ENCODE data around the gene INTS1.

INTS1 gene

DNA sequence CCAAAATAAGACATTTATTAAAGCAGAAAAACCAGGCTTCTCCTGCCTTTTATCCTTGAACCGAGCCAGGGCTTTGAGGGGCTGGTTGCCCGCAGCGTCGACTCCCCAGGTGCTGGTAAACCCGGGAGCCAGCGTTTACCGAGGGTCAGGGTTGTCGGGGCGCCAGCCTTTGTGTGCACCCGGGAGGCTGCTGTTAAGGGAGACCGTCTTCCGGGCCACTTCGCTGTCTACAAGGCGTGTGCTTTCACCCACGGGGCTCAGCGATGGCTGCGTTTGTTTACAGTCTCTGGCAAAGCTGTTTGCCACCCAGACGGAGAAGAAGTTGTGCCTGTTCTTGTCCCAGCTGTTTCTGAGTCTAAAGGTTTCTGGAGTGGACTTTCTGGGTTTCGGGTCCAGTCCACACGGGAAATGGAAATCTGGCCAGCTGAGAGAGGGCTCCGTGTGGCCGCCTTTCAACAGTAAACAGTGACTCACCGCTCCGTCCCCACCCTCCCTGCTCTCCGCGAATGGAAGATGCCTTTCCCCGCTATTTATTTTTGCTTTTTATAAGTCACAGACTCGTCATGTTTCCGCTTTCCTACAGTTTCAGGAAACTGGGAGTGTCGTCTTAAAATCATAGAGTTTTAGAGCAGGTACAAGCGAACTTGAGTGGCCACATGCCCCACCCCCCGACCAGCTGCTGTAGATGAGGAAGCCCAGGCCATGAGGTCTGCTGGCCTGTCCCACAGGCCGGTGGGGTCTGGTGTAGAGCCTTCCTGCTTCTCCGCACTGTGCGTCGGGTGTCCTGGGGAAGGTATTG, 28.5 kb upstream of the INTS1 start:
- TF ChIP-seq, protein P1, sequence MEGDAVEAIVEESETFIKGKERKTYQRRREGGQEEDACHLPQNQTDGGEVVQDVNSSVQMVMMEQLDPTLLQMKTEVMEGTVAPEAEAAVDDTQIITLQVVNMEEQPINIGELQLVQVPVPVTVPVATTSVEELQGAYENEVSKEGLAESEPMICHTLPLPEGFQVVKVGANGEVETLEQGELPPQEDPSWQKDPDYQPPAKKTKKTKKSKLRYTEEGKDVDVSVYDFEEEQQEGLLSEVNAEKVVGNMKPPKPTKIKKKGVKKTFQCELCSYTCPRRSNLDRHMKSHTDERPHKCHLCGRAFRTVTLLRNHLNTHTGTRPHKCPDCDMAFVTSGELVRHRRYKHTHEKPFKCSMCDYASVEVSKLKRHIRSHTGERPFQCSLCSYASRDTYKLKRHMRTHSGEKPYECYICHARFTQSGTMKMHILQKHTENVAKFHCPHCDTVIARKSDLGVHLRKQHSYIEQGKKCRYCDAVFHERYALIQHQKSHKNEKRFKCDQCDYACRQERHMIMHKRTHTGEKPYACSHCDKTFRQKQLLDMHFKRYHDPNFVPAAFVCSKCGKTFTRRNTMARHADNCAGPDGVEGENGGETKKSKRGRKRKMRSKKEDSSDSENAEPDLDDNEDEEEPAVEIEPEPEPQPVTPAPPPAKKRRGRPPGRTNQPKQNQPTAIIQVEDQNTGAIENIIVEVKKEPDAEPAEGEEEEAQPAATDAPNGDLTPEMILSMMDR (IDR thresholded peaks at IDR 0.05; ENCODE audit: low read depth, low read length, missing control alignments): no peak
- Histone ChIP-seq H3K4me3 (ENCODE audit: low read depth, low read length) (peak overlapping the region; percentile 74), H3K27me3 (replicated peaks) (no peaks in the 10 kb centered on the region), H3K36me3 (replicated peaks) (peaks cover 5% of the 10 kb centered on the region), H3K27ac (peak overlapping the region; percentile 90)
- peak; percentile 91 for DNase-seq
- in situ Hi-C loops (cut with HindIII; ENCODE audit: low pct_ligation_motif_present, low sequenced_read_pairs): no loop called here

GRCh38 chr7:1531979-1532455, 27.8 kb upstream of the INTS1 start:
- no peak for DNase-seq
- Histone ChIP-seq H3K36me3 (replicated peaks) (peaks cover 5% of the 10 kb centered on the region), H3K4me3 (ENCODE audit: low read depth, low read length) (peak overlapping the region; percentile 74), H3K27me3 (replicated peaks) (no peaks in the 10 kb centered on the region), H3K27ac (peak overlapping the region; percentile 90)
- in situ Hi-C loops (cut with HindIII; ENCODE audit: low pct_ligation_motif_present, low sequenced_read_pairs): no loop called here
- TF ChIP-seq, protein P1 (IDR thresholded peaks at IDR 0.05; ENCODE audit: low read depth, low read length, missing control alignments): no peak

GRCh38 chr7:1531263-1531978, 27.2 kb upstream of the INTS1 start:
- in situ Hi-C loops (cut with HindIII; ENCODE audit: low pct_ligation_motif_present, low sequenced_read_pairs): no loop called here
- DNase-seq: no peak
- H3K36me3 ChIP-seq (replicated peaks): peaks cover 5% of the 10 kb centered on the region

DNA sequence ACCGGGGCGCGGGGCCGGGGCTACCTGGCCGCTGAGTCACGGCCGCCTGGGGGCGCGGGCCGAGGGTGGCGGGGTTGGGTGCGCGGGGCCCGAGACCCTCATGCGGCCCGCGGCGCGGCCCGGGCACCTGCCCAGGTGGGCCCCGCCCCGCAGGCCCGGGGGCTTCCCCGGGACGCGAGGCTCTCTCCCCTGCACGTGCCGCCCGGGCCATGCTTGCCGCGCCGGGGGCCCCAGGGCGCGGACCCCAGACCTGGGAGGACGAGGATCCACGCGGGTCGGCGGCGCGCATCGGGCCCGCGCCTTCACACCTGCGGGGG, 26.7 kb upstream of the INTS1 start:
- H3K36me3 ChIP-seq (replicated peaks): peaks cover 5% of the 10 kb centered on the region
- no peak for DNase-seq
- peak overlapping the region; percentile 90 for H3K27ac ChIP-seq
- TF ChIP-seq, protein P1 (IDR thresholded peaks at IDR 0.05; ENCODE audit: low read depth, low read length, missing control alignments): no peak
- in situ Hi-C loops (cut with HindIII; ENCODE audit: low pct_ligation_motif_present, low sequenced_read_pairs): no loop called here
- peaks cover 2% of the 10 kb centered on the region for H3K27me3 ChIP-seq (replicated peaks)
- peak overlapping the region; percentile 74 for H3K4me3 ChIP-seq (ENCODE audit: low read depth, low read length)

More at GRCh38 chr7:1531263-1531978, 27.2 kb upstream of the INTS1 start:
- Histone ChIP-seq H3K27ac (peak overlapping the region; percentile 90), H3K27me3 (replicated peaks) (peaks cover under 1% of the 10 kb centered on the region), H3K4me3 (ENCODE audit: low read depth, low read length) (peak overlapping the region; percentile 74)
- TF ChIP-seq, protein P1 (IDR thresholded peaks at IDR 0.05; ENCODE audit: low read depth, low read length, missing control alignments): no peak

- TF ChIP-seq, protein P1 (IDR thresholded peaks at IDR 0.05; ENCODE audit: low read depth, low read length, missing control alignments): no peak
- DNase-seq: no peak
- H3K4me3 ChIP-seq (ENCODE audit: low read depth, low read length): no peak overlapping the region
These were observed 25.4 kb upstream of the INTS1 start for GRCh38 chr7:1529383-1530116.

More at GRCh38 chr7:1529383-1530116, 25.4 kb upstream of the INTS1 start:
- in situ Hi-C loops (cut with HindIII; ENCODE audit: low pct_ligation_motif_present, low sequenced_read_pairs): no loop called here
- H3K36me3 ChIP-seq (replicated peaks): no peaks in the 10 kb centered on the region
- H3K27ac ChIP-seq: no peak overlapping the region
- H3K27me3 ChIP-seq (replicated peaks): peaks cover 2% of the 10 kb centered on the region
